ENCODE data around the gene LRRC23.

Gene LRRC23

DNA sequence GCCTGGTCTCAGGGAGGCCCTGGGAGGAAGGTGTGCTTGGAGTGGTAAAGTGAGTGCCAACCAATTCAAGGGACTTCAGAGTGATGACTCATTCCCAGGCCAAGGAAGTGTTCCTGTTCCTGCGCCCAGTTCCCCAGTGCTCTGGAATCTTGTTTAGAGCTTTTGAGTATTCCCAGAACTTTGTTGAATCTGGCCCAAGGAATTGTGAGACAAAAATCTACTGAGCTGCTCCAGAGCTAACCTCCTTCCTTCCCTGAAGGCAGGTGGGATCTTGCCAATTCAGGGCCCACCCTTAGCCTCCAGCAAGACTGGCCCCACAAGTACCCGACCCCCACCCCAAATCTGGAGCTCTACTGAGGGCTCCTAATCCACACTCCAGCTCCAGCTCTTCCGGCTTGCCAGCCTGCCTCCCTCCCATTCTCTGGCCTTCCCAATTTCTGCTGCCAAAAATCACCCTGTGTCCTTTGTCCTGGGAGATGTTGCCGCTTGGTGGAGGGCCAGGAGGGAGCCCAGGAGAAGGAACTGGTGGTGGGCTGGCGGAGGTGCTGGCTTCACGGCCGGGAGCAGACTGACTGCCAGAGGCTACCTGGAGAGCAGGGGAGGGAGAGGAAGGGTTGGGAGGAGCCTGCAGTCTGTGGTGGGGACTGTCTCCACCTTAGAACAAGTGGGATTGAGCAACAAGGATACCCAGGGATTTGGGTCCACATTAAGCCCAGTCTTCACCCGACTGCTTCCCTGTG, 21.1 kb downstream of the LRRC23 start:
- peak; percentile 79 for DNase-seq

DNA sequence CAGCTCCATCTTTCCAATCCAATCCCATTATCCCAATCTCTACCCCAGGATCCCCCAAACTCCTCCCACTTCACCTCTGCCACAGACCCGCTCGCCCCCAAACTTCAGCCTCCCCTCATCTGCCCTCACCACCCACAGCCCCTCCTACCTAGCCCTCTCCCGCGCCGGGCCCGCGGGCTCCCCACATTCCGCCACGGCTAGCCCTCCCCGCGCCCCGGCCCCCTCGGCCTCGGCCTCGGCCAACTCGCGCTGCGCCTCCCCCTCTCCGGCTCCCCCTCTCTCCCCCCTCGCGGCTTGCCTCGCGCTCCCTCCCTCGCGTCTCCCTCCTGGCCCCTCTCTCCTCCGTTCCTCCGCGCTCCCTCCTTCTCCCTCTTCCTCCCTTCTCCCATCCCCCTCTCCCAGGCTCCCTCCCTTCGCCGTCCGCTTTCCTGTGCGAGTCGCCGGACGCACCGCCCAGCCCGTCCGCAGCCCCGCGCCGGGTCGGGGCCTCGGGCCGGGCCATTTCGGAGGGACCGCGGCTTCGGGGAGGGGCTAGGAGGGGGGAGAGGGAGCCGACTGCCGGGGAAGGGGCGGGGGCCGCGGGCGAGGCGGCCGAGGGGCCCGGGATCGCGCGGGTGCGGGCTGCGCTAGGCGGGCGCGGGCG, 22.9 kb downstream of the LRRC23 start, which contains the start of gene ATN1:
ATN1 (plus strand) TSS at position 581 of the 643 bp plus-strand sequence. CDS start 6,043 bp downstream, outside the sequence.
- peak; percentile 86 for DNase-seq

DNA sequence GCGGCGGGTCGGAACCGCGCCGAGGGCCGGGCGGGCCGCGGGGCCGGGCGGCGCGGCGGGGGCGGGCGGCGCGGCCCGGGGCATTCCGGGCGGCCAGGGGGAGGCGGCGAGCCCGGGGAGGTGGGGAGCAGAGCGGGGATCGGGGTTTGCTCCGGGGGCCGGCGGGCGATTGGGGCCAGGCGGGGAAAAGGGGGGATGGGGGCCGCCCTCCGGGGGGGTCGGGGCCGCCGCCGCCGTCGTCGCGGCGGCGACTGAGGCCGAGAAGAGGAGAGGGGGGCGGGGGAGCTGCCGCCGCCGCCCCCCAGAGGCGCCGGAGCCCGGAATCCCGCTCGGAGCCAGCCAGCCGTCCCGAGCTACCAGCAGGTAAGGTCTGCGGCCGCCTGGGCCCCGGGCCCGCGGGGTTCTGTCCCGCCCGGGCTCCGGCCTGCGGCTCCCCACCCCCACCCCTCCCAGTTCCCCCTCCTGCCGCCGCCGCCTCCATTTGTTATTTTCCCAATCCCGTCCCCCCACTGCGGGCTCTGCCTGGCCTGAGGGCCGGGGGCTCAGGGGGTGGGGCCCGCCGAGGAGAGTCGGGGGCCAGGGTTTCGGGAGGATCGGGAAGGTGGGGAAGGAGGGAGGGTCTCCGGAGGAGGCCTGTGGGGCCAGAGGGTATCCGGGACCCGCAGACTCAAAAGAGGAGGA, 23.5 kb downstream of the LRRC23 start:
- DNase-seq, result no peak

DNA sequence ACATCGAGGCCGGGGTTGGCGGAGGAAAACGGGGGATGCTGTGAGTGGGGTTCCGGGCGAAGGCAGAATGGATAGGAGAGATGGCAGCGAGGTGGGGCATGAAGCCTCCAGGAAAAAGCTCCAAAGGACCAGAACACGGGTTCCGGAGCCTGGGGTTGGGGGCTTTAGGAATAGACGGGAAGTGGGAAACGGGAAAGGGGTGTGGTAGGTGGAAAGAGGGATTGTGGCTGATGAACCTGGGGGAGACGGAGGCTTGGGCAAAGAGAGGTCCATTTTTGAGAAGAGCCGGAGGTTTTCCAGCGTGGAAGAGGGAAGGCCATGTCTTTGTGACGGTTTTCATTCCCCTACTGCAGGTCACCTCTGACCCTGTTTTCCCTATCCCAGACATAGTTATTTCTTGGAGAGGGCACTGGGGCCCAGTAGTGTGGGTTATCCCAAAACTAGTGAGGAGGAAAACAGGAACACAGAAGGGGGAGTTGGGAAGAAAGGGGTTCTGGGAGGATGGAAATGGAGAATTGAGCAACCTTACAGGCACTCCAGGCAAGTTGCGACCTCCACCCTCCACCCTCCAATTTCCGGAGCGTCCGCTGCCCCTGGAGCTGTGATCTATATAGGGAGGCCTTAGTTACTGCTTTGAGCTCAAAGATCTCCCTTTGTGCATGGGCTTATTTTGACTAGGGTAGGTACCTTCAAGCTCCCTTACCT, 24.2 kb downstream of the LRRC23 start:
- DNase-seq, result peak; percentile 41

DNA sequence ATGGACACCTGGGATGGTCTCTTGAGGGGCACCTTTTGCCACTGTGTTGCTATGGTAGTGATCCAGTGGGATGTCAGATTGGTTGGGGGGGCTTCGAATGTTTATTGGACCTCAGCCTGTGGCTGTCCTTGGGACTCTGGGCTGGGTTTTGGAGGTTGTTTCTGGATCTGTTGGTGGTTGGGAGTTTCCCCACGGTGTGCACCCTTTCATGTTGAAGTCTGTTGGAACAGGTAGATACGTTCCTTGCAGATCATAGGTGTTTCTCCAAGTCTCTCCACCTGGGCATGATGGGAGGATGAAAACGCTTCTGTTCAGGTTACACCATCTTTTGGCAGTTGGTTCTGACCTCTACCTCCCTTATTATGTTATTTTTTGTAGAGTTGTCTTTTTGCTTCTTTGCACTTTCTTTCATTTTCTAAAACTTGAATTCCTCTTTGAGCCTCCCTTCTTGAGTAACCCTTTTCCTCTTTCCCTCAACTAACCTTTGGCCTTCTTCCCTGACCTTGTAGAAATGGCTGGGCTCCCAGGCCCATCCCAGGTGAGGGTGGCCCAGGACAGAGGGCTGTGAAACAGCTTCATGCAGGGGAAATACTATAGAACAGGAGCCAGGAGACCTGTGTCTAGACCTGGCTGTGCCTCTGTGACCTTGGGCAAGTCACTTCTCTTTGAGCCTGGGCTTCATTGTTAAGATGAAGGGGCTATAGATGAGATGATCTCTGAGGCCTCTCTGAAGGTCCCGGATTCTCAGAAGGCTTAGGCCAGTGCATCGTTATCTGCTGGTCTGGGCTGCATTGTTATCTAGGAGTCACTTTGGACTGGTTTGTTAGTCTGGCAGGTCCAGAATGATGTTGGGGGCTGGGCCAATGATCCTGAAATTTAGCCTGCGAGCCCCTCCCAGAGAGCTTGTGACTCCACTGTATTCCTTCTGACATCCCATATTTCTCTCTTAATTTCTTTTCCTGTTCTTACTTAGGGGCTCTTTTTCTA, 25.1 kb downstream of the LRRC23 start:
- DNase-seq, result no peak

DNA sequence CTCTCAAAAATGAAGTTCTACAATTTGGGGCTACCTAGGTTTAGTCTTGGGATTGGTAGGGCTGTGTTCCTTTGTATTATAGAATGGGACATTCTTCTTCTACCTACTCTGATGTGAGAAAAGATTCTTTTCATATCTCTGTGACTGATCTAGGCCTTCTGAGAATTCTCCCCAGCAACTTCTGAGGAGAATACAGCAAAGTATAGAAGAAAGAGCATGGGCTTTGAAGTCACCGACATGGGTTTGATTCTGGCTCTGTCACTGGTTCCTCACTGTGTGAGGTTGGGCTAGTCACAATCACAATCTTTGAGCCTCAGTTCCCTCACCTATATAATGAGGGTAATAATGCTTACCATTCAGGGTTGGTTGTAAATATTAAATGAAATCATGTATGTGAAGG, 28.1 kb downstream of the LRRC23 start:
- DNase-seq, result no peak

DNA sequence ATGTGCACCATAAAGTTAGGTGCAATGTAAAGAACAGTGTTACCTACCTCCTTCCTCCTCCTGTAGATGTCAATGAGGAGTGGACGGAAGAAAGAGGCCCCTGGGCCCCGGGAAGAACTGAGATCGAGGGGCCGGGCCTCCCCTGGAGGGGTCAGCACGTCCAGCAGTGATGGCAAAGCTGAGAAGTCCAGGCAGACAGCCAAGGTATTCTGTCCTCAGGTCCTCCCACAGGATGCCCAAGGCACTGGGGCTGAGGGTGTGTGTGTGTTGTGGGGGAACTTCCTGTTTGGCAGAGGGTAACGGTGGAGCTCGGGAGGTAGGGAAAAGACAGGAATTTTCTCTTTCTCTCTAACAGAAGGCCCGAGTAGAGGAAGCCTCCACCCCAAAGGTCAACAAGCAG, 29.5 kb downstream of the LRRC23 start:
- DNase-seq, result no peak

DNA sequence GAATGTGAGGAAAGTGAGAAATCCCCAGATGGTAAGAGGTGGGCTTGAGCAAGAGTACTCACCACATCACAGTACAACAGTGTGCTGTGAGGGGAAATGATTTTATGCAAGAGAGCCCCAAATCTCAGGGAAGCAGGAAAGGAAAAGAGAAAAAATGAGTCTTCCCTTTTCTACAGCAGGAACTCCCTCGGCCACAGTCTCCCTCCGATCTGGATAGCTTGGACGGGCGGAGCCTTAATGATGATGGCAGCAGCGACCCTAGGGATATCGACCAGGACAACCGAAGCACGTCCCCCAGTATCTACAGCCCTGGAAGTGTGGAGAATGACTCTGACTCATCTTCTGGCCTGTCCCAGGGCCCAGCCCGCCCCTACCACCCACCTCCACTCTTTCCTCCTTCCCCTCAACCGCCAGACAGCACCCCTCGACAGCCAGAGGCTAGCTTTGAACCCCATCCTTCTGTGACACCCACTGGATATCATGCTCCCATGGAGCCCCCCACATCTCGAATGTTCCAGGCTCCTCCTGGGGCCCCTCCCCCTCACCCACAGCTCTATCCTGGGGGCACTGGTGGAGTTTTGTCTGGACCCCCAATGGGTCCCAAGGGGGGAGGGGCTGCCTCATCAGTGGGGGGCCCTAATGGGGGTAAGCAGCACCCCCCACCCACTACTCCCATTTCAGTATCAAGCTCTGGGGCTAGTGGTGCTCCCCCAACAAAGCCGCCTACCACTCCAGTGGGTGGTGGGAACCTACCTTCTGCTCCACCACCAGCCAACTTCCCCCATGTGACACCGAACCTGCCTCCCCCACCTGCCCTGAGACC, 31.0 kb downstream of the LRRC23 start:
- no peak for DNase-seq

DNA sequence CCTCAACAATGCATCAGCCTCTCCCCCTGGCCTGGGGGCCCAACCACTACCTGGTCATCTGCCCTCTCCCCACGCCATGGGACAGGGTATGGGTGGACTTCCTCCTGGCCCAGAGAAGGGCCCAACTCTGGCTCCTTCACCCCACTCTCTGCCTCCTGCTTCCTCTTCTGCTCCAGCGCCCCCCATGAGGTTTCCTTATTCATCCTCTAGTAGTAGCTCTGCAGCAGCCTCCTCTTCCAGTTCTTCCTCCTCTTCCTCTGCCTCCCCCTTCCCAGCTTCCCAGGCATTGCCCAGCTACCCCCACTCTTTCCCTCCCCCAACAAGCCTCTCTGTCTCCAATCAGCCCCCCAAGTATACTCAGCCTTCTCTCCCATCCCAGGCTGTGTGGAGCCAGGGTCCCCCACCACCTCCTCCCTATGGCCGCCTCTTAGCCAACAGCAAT, 31.6 kb downstream of the LRRC23 start:
- no peak for DNase-seq

DNA sequence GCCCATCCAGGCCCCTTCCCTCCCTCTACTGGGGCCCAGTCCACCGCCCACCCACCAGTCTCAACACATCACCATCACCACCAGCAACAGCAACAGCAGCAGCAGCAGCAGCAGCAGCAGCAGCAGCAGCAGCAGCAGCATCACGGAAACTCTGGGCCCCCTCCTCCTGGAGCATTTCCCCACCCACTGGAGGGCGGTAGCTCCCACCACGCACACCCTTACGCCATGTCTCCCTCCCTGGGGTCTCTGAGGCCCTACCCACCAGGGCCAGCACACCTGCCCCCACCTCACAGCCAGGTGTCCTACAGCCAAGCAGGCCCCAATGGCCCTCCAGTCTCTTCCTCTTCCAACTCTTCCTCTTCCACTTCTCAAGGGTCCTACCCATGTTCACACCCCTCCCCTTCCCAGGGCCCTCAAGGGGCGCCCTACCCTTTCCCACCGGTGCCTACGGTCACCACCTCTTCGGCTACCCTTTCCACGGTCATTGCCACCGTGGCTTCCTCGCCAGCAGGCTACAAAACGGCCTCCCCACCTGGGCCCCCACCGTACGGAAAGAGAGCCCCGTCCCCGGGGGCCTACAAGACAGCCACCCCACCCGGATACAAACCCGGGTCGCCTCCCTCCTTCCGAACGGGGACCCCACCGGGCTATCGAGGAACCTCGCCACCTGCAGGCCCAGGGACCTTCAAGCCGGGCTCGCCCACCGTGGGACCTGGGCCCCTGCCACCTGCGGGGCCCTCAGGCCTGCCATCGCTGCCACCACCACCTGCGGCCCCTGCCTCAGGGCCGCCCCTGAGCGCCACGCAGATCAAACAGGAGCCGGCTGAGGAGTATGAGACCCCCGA, 32.2 kb downstream of the LRRC23 start:
- DNase-seq, result peak; percentile 47

DNA sequence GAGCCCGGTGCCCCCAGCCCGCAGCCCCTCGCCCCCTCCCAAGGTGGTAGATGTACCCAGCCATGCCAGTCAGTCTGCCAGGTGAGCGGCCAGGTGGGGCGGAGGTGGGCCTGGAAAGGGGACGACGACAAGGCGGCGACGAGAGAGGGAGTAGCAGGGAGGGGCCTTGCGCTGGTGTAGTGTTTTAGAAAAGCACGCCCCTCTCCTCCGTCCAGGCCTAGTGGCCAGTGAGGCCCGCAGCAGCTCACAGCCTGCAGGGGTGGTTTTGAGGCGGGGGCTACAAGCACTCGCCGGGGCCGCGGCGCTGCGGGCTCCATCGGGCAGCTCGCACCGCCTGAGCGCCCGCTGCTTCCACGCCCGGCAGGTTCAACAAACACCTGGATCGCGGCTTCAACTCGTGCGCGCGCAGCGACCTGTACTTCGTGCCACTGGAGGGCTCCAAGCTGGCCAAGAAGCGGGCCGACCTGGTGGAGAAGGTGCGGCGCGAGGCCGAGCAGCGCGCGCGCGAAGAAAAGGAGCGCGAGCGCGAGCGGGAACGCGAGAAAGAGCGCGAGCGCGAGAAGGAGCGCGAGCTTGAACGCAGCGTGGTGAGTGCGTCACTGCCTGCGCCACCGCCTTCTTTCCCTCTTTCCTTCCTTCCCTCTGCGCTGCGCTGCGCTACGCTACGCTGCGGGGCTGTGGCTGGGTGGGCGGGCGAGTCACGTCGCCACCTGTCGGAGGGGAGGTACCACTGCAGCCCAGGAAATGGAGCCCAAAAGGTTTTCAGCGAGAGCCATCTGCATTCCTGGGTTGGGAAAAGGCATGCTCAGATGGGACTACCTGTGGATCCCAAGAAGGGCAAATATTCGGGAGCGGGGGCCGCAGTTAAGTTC, 33.1 kb downstream of the LRRC23 start:
- DNase-seq, result peak; percentile 97

DNA sequence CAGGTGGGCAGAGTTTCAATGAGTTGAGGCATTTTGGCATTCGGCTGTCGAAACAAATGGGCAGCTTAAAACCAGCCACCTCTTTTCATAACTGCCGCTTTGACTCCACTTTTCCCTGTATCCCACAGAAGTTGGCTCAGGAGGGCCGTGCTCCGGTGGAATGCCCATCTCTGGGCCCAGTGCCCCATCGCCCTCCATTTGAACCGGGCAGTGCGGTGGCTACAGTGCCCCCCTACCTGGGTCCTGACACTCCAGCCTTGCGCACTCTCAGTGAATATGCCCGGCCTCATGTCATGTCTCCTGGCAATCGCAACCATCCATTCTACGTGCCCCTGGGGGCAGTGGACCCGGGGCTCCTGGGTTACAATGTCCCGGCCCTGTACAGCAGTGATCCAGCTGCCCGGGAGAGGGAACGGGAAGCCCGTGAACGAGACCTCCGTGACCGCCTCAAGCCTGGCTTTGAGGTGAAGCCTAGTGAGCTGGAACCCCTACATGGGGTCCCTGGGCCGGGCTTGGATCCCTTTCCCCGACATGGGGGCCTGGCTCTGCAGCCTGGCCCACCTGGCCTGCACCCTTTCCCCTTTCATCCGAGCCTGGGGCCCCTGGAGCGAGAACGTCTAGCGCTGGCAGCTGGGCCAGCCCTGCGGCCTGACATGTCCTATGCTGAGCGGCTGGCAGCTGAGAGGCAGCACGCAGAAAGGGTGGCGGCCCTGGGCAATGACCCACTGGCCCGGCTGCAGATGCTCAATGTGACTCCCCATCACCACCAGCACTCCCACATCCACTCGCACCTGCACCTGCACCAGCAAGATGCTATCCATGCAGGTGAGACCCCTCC, 34.0 kb downstream of the LRRC23 start:
- no peak for DNase-seq

DNA sequence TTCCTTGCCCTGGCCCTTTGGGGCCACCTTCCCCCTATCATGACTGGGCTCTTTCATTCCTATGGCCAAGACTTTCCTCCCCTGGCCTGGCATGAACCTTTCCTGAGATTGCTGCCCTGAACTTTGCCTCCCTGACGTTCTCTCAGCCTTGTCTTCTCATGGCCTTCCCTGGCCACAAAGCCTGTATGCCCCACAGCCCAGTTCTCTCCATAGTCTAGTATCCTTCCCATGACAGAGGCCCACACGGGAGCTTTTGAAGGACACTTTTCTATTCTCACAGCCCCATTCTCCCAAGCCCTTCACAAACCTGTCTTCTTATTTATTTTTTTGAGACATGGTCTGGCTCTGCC, 34.5 kb downstream of the LRRC23 start:
- no peak for DNase-seq

DNA sequence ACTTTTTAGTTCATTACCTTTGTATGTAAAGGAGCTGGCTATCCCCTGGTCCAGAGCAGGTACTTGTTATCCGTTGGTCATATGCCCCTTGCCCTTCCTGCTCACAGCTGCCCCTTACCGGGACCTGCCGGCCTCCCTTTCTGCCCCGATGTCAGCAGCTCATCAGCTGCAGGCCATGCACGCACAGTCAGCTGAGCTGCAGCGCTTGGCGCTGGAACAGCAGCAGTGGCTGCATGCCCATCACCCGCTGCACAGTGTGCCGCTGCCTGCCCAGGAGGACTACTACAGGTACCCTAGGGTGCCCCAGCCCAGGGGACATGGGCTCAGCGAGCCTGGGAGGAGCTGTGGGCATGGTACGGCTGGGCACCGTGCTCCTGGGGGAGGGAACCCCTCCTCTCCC, 36.6 kb downstream of the LRRC23 start:
- DNase-seq, result no peak

DNA sequence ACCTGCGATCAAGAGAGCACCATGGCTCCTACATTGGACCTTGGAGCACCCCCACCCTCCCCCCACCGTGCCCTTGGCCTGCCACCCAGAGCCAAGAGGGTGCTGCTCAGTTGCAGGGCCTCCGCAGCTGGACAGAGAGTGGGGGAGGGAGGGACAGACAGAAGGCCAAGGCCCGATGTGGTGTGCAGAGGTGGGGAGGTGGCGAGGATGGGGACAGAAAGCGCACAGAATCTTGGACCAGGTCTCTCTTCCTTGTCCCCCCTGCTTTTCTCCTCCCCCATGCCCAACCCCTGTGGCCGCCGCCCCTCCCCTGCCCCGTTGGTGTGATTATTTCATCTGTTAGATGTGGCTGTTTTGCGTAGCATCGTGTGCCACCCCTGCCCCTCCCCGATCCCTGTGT, 37.2 kb downstream of the LRRC23 start:
- no peak for DNase-seq

DNA sequence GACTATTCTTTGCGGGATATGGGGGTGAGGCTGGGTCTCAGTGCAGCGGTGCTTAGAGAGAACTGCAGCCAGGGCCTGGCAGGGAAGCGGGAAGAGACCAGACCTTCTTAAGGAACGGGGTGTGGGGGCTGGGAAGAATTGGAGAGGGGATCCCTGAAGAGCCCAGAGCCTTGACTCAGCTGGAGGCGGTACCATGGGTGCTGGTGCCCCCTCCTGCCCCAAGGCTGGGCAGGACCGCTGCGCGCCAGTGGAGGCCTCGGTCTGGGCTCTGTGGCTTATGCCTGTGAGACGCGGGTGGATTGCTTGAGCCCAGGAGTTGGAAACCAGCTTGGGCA, 37.7 kb downstream of the LRRC23 start:
- DNase-seq, result no peak

DNA sequence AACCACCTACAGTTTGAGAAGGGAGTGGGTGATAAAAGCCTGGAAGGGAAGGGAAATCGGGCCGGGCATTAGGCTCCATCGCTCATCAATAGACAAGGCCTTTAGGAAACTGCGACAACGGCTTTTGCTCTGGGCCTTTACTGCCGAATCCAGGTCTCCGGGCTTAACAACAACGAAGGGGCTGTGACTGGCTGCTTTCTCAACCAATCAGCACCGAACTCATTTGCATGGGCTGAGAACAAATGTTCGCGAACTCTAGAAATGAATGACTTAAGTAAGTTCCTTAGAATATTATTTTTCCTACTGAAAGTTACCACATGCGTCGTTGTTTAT, 38.7 kb downstream of the LRRC23 start:
- DNase-seq, result peak; percentile 92
